Smooth muscle cell (in vitro differentiated cells): ENCODE data around the gene CES3. TPM values are rescaled to one million over a fixed set of nuclear protein-coding genes. Genes with fewer than 3 reads are reported as not detected.

Experiments used
- DNase-seq: peaks from one replicate; lab custom pipeline; 2025; ENCODE audit not compliant: unreplicated experiment; lab: John Stamatoyannopoulos, UW
- H2AFZ ChIP-seq: fragments of 200-600 bp; sonication (generic); 2 replicates; pipeline ENCODE4 v1.6.0; 2016; ENCODE audit warnings: antibody characterized with exemption, low read depth, mild to moderate bottlenecking
- H3F3A ChIP-seq: fragments of 200-600 bp; sonication (generic); 2 replicates; pipeline ENCODE4 v1.6.0; 2017; ENCODE audit warnings: antibody characterized with exemption, low read depth
- H3K27ac ChIP-seq: fragments of 200-600 bp; sonication (generic); 2 replicates; pipeline ENCODE4 v1.5.1; 2016; ENCODE audit warnings: low read depth, mild to moderate bottlenecking
- H3K27me3 ChIP-seq: fragments of 200-600 bp; sonication (generic); 2 replicates; pipeline ENCODE4 v1.6.1; 2016; ENCODE audit warnings: low read depth, mild to moderate bottlenecking
- H3K36me3 ChIP-seq: fragments of 200-600 bp; sonication (generic); 2 replicates; pipeline ENCODE4 v1.5.1; 2016; ENCODE audit warnings: low read depth
- H3K4me1 ChIP-seq: fragments of 200-600 bp; sonication (generic); 2 replicates; pipeline ENCODE4 v1.5.1; 2016; ENCODE audit warnings: low read depth
- H3K4me2 ChIP-seq: fragments of 200-600 bp; sonication (generic); 2 replicates; pipeline ENCODE4 v1.6.0; 2016; ENCODE audit warnings: mild to moderate bottlenecking
- H3K4me3 ChIP-seq: fragments of 200-600 bp; sonication (generic); 2 replicates; pipeline ENCODE4 v1.5.1; 2016; ENCODE audit warnings: mild to moderate bottlenecking
- H3K79me2 ChIP-seq: fragments of 200-600 bp; sonication (generic); 2 replicates; pipeline ENCODE4 v1.6.0; 2016; ENCODE audit warnings: low read depth, mild to moderate bottlenecking
- H3K9ac ChIP-seq: fragments of 200-600 bp; sonication (generic); 2 replicates; pipeline ENCODE4 v1.6.0; 2016; ENCODE audit warnings: low read depth
- H3K9me3 ChIP-seq: fragments of 200-600 bp; sonication (generic); replicated peaks from 2 replicates; pipeline ENCODE4 v1.5.1; 2016; ENCODE audit warnings: low read depth
- H4K20me1 ChIP-seq: fragments of 200-600 bp; sonication (generic); 2 replicates; pipeline ENCODE4 v1.6.0; 2016; ENCODE audit warnings: low read depth
- WGBS: methylation state at CpG from one replicate; pipeline ENCODE4 v1.1.7; 2016; ENCODE audit warnings: low lambda C conversion rate; 5-methylcytosine and 5-hydroxymethylcytosine counted together
- polyA plus RNA-seq: library from polyadenylated mRNA; unstranded; fragments of >200 nt; fragmentation: Nextera tagmentation; extraction: Ambion mirVana; gene quantifications from 2 replicates; pipeline ENCODE4 v1.2.1, GENCODE V29; 2016
- total RNA-seq: library from RNA; depleted of rRNA; stranded (reverse); fragments of >200 nt; gene quantifications from 2 replicates; pipeline ENCODE4 v1.2.3, GENCODE V29; 2014
- TF ChIP-seq, protein P1 (sequence below): fragments of 200-600 bp; sonication (generic); IDR thresholded peaks from 2 replicates; pipeline ENCODE4 v1.5.1; 2017; ENCODE audit warnings: borderline replicate concordance, mild to moderate bottlenecking, antibody characterized with exemption; ENCODE audit not compliant: insufficient read depth, poor library complexity, severe bottlenecking

The CES3 gene
- total and polyA plus RNA-seq, 2 experiments from 2014 or later = 0.22 TPM; not detected in 1

DNA sequence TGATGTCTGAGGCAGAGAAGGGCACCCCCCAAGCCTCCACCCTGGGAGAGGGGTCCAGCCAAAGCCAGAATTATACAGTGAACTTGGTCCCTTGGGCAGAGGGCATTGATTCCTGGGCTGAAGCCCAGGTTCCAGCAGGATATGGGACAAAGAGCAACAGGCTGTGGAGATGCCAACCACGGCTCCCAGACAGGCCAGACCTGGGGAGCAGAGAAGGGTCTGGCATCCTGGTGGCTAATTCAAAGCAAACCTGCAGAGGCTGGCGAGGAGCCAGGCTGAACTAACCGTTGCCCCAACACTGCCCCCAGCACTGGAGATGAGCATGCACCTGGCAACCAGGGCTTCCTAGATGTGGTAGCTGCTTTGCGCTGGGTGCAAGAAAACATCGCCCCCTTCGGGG lies 3.0 kb downstream of the CES3 start:
- TF ChIP-seq, protein P1, sequence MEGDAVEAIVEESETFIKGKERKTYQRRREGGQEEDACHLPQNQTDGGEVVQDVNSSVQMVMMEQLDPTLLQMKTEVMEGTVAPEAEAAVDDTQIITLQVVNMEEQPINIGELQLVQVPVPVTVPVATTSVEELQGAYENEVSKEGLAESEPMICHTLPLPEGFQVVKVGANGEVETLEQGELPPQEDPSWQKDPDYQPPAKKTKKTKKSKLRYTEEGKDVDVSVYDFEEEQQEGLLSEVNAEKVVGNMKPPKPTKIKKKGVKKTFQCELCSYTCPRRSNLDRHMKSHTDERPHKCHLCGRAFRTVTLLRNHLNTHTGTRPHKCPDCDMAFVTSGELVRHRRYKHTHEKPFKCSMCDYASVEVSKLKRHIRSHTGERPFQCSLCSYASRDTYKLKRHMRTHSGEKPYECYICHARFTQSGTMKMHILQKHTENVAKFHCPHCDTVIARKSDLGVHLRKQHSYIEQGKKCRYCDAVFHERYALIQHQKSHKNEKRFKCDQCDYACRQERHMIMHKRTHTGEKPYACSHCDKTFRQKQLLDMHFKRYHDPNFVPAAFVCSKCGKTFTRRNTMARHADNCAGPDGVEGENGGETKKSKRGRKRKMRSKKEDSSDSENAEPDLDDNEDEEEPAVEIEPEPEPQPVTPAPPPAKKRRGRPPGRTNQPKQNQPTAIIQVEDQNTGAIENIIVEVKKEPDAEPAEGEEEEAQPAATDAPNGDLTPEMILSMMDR = no peak

DNA sequence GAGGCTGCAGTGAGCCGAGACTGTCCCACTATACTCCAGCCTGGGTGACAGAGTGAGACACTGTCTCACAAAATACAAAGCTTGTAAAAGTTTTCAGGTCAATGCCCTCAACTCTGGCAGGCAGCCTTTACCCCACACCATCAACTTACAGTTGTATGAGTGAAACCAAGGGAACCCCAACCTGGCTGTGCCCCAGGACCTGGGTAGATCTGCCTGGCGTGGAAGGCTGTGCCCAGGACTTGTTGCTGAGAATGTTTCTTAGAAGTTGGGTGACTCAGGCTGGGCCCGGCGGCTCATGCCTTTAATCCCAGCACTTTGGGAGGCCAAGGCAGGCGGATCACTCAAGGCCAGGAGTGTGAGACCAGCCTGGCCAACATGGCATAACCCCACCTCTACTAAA lies 7.8 kb downstream of the CES3 start:
- H3K4me1 ChIP-seq = no peaks in the 10 kb centered on the region
- no peaks in the 10 kb centered on the region for H4K20me1 ChIP-seq
- no peaks in the 10 kb centered on the region for H3K27me3 ChIP-seq
- WGBS = 82% methylated on average over 5 of the region's 5 CpGs
- H2AFZ ChIP-seq = no peak overlapping the region
- no peaks in the 10 kb centered on the region for H3F3A ChIP-seq
- DNase-seq = no peak
- H3K9ac ChIP-seq = no peak overlapping the region
- no peak overlapping the region for H3K4me2 ChIP-seq
- TF ChIP-seq, protein P1 = no peak
- no peak overlapping the region for H3K4me3 ChIP-seq
- H3K79me2 ChIP-seq = no peaks in the 10 kb centered on the region
- no peaks in the 10 kb centered on the region for H3K9me3 ChIP-seq
- no peaks in the 10 kb centered on the region for H3K36me3 ChIP-seq
- H3K27ac ChIP-seq = no peak overlapping the region

More for the DNA sequence above, 3.0 kb downstream of the CES3 start:
- Histone ChIP-seq H3K9ac (no peak overlapping the region), H2AFZ (no peak overlapping the region), H3K4me3 (no peak overlapping the region), H3K36me3 (no peaks in the 10 kb centered on the region), H3K4me2 (no peak overlapping the region), H3F3A (no peaks in the 10 kb centered on the region), H3K27me3 (no peaks in the 10 kb centered on the region), H3K4me1 (no peaks in the 10 kb centered on the region), H3K27ac (no peak overlapping the region), H3K9me3 (no peaks in the 10 kb centered on the region), H3K79me2 (no peaks in the 10 kb centered on the region), H4K20me1 (no peaks in the 10 kb centered on the region)
- 85% methylated on average over 6 of the region's 6 CpGs for WGBS
- DNase-seq = no peak

DNA sequence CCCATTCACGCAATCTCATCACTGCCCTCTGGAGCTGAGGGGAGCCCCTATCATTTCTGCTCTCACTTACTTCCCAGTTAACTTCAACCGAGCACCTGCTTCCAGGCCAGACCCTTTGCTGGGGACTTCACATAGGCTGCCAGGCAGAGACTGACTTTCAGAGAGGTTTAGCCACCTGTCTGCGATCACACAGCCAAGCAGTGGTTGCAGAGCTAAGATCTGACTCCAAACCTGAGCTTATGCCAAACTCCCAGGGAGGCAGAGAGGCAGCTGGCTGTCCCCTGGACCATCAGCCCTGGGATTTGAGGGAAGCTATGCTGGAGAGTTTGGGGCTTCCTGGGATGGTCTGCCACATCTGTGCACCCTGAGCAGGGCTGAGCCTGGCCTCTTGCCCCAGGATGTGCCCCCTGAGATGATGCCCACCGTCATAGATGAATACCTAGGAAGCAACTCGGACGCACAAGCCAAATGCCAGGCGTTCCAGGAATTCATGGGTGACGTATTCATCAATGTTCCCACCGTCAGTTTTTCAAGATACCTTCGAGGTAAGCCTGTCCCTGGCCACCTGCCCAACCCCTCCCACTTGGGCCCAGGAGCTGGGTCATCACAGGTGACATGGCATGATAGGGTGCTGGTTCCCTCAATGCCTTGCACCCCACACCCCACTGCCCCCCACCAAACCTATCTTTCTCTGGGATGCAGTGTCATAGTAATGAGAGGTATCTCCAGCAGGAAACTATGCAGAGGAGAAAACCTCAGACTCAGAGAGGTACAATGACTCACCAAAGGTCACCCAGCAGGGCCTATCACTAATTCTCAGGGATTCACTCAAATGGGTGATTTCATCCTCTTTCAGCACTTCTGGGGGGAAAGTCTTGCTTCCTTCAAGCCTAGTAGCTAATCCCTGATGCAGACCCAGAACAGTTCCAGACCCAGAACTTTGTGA lies 10.0 kb downstream of the CES3 start:
- 88% methylated on average over 10 of the region's 10 CpGs for WGBS
- H3K36me3 ChIP-seq = no peaks in the 10 kb centered on the region
- H3K9ac ChIP-seq = no peak overlapping the region
- TF ChIP-seq, protein P1 = no peak
- no peaks in the 10 kb centered on the region for H3K4me1 ChIP-seq
- H3K9me3 ChIP-seq = no peaks in the 10 kb centered on the region
- H3K4me2 ChIP-seq = no peak overlapping the region
- no peaks in the 10 kb centered on the region for H4K20me1 ChIP-seq
- H3K4me3 ChIP-seq = no peak overlapping the region
- no peaks in the 10 kb centered on the region for H3F3A ChIP-seq
- H3K27me3 ChIP-seq = no peaks in the 10 kb centered on the region
- H2AFZ ChIP-seq = no peak overlapping the region
- DNase-seq = no peak
- no peaks in the 10 kb centered on the region for H3K79me2 ChIP-seq
- no peak overlapping the region for H3K27ac ChIP-seq
